Stomach smooth muscle (tissue), 2 donors: ENCODE results near the gene ROBO2.

Source experiments
- H3K27ac ChIP-seq: one replicate; pipeline ENCODE4 v1.7.0; 2013; ENCODE audit warnings: mild to moderate bottlenecking, low read length, inconsistent platforms
- H3K27me3 ChIP-seq, 2 donors: one replicate each; pipeline ENCODE4 v1.7.0; 2013; ENCODE audit warnings: low read length in 2 of 2; ENCODE audit not compliant: insufficient read depth in 2 of 2, control insufficient read depth in 1 of 2
- H3K36me3 ChIP-seq, 2 donors: one replicate each; pipeline ENCODE4 v1.7.0; 2013; ENCODE audit warnings: low read length in 2 of 2; ENCODE audit not compliant: control insufficient read depth in 2 of 2, insufficient read depth in 2 of 2
- H3K4me1 ChIP-seq: one replicate; pipeline ENCODE4 v1.7.0; 2013; ENCODE audit warnings: low read length; ENCODE audit not compliant: control insufficient read depth, insufficient read depth
- H3K4me3 ChIP-seq, 2 donors: one replicate each; pipeline ENCODE4 v1.7.0; 2013; ENCODE audit warnings: low read length in 2 of 2
- H3K9ac ChIP-seq, 2 donors: one replicate each; pipeline ENCODE4 v1.7.0; 2013; ENCODE audit warnings: low read length in 2 of 2, mild to moderate bottlenecking in 1 of 2
- H3K9me3 ChIP-seq, 2 donors: one replicate each; pipeline ENCODE4 v1.7.0; 2013; ENCODE audit warnings: low read length in 2 of 2; ENCODE audit not compliant: control insufficient read depth in 2 of 2
- donor health status: healthy.
- donor health status: Pancreatic carcinoma.

ROBO2 gene

DNA sequence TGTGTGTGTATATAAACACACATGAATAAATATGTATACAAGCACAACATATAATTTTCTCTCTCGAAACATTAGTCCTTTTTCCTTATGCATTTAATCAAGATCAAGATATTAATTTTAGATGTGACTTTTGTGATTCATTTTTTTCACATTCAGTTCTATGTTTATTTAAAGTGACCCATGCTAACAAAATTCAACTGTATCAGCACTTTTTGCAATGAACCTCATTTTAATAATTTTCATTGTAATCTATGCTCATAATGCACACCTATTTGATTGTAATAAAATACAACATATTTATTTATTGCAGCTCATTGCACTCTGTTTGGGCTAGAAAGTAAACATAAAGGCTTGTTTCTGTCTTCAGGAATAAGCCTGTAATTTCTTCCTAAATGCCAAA is 586.3 kb downstream of the ROBO2 start:
- no peaks in the 10 kb centered on the region for H3K27me3 ChIP-seq
- H3K27ac ChIP-seq: no peak overlapping the region
- no peaks in the 10 kb centered on the region for H3K9me3 ChIP-seq
- H3K4me1 ChIP-seq: no peaks in the 10 kb centered on the region
- H3K4me3 ChIP-seq: no peak overlapping the region
- no peak overlapping the region for H3K9ac ChIP-seq
- H3K36me3 ChIP-seq: no peaks in the 10 kb centered on the region

DNA sequence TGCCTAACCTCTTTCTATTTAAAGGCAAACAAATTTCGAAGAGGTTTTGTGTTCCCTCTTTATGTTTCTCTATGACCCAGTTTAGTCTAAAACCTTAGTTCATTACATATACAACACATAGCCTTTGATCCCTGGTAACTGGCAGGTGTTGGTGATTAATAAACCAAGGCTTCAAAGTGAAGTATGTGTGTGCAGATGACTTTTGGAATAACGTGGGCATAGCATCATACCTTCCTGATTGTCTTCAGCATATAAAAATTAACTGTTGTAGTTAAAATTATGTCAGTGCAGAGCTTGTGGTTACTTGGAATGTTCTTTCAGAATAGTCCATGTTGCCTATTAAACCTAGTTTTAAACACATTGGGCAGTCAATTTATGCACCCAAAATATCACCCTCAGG is 608.3 kb downstream of the ROBO2 start:
- H3K27ac ChIP-seq: no peak overlapping the region
- no peaks in the 10 kb centered on the region for H3K27me3 ChIP-seq
- H3K4me1 ChIP-seq: no peaks in the 10 kb centered on the region
- H3K9me3 ChIP-seq: no peaks in the 10 kb centered on the region
- no peaks in the 10 kb centered on the region for H3K36me3 ChIP-seq
- H3K9ac ChIP-seq: no peak overlapping the region
- H3K4me3 ChIP-seq: no peak overlapping the region

DNA sequence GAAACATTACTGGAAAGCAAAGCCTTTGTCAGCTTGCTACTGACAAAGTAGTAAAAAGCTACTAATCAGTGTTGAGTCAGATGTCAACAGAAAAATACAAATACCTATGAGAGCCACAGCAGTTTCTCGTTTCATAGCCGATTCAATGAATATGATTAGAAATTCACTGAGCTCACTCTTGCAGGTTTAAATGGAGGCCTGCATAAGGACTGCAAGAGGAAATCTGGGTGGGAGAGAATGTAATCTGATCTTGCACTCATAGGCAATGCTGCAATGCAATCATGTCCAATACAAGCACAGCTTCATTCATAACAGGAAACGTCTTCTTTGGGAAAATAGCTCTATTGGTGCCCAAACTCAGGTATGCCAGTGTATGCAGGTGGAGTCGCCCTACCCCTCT is 608.8 kb downstream of the ROBO2 start:
- no peaks in the 10 kb centered on the region for H3K27me3 ChIP-seq
- no peak overlapping the region for H3K9ac ChIP-seq
- H3K4me1 ChIP-seq: no peaks in the 10 kb centered on the region
- no peak overlapping the region for H3K27ac ChIP-seq
- no peaks in the 10 kb centered on the region for H3K36me3 ChIP-seq
- no peaks in the 10 kb centered on the region for H3K9me3 ChIP-seq
- no peak overlapping the region for H3K4me3 ChIP-seq

DNA sequence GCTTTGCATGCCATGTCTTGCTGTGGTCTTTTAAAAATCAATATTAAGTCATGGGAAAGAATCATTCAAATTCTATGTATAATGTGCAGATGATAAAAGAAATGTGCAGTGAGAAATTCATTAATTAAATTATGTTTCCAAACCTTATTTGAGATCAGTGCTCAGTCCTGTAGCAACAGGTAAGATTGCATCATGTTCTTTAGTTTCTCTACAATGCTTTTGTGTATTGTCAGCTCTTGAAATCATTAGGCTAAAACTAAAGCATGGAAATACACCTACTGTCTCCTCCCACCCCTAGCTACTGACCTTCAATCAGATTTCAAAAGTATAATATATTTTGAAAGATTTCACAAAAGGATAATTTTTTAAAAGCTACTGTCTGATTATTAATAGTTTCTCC is 612.7 kb downstream of the ROBO2 start:
- H3K9ac ChIP-seq: no peak overlapping the region
- H3K27ac ChIP-seq: no peak overlapping the region
- H3K4me1 ChIP-seq: no peaks in the 10 kb centered on the region
- no peaks in the 10 kb centered on the region for H3K36me3 ChIP-seq
- no peak overlapping the region for H3K4me3 ChIP-seq
- no peaks in the 10 kb centered on the region for H3K9me3 ChIP-seq
- no peaks in the 10 kb centered on the region for H3K27me3 ChIP-seq

DNA sequence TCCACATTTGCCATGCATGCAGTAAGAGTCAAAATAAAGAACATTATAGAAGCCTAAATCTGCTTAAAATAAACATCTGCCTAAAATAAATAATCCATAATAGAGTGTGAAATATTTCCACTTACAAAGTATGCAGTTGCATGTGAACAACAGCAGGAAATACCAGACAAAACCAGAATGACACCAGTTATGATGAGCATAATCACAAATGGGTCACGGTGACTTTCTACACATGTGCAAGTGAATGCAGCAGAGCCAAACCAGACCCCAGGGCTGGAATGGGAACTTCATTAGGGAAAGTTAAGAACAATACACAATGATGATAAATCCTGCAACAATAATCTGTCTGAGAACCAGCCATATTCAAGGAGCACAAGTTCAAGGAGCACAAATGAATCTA is 615.5 kb downstream of the ROBO2 start:
- H3K4me1 ChIP-seq: no peaks in the 10 kb centered on the region
- no peak overlapping the region for H3K4me3 ChIP-seq
- H3K27ac ChIP-seq: no peak overlapping the region
- H3K27me3 ChIP-seq: no peaks in the 10 kb centered on the region
- peaks cover 0 to 3% of the 10 kb centered on the region in 2 donors for H3K9me3 ChIP-seq
- no peaks in the 10 kb centered on the region for H3K36me3 ChIP-seq
- H3K9ac ChIP-seq: no peak overlapping the region

DNA sequence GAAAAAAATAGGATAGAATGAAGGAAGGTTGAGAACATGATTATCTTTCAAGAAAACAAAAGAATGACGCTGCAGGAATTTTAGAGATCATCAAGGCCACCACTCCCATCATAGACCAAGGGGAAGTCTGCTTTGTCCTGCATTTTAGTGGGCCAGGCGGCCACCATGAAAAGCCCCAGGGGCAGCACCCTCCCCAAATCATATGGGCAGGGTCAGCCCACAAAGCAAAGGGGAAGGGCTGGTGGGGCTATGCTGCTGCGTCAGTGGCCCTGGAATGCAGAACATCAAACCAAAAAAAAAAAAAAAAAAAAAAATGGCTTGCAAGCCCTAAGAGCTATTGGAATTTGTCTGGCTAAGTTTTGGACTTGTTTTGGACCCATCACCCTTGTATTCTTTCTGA is 620.8 kb downstream of the ROBO2 start:
- no peaks in the 10 kb centered on the region for H3K4me1 ChIP-seq
- no peaks in the 10 kb centered on the region for H3K27me3 ChIP-seq
- no peak overlapping the region for H3K4me3 ChIP-seq
- H3K27ac ChIP-seq: no peak overlapping the region
- no peaks in the 10 kb centered on the region for H3K36me3 ChIP-seq
- peaks cover 0 to 7% of the 10 kb centered on the region in 2 donors for H3K9me3 ChIP-seq
- H3K9ac ChIP-seq: no peak overlapping the region

DNA sequence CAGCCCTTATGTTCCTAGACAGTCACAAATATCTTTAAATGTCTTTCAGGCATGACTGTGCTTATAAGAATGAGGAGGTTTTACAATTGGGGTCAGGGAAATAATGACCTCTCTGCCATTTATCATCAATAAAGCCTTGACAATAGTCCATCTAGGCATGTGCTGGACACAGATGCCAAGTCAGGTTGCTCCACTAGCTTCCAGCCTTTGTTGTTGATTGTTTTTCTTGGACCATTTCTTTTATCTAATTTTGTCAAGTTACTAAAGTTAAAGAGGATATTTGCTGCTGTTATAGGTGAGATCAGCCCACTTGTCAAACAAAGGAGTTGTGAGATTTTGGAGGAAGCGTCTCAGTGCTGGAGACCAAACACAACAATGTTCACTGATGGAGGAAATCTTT is 628.0 kb downstream of the ROBO2 start:
- no peaks in the 10 kb centered on the region for H3K36me3 ChIP-seq
- H3K9me3 ChIP-seq: no peaks in the 10 kb centered on the region
- H3K4me3 ChIP-seq: no peak overlapping the region
- no peaks in the 10 kb centered on the region for H3K27me3 ChIP-seq
- no peak overlapping the region for H3K27ac ChIP-seq
- no peak overlapping the region for H3K9ac ChIP-seq
- no peaks in the 10 kb centered on the region for H3K4me1 ChIP-seq

DNA sequence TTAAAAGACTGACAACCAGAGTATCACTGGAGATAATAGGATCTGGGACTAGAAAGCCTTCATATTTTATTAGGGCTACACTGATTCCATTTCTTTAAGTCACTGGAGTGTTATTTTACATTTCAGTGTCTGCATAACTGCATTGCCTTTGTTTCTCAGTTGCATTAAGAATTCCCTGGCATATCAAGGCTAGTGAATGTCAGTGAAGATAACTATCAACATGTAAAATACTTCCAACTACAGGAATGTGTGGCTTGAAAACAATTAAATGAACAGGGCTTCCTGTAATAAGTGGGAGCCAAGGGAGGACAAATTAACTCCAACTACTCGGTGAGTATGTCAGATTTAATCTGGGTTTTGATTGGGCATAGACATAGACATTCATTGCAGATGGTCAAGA is 628.5 kb downstream of the ROBO2 start:
- Histone ChIP-seq H3K9me3 (no peaks in the 10 kb centered on the region), H3K9ac (no peak overlapping the region), H3K27me3 (no peaks in the 10 kb centered on the region), H3K27ac (no peak overlapping the region), H3K4me1 (no peaks in the 10 kb centered on the region), H3K4me3 (no peak overlapping the region), H3K36me3 (no peaks in the 10 kb centered on the region)

DNA sequence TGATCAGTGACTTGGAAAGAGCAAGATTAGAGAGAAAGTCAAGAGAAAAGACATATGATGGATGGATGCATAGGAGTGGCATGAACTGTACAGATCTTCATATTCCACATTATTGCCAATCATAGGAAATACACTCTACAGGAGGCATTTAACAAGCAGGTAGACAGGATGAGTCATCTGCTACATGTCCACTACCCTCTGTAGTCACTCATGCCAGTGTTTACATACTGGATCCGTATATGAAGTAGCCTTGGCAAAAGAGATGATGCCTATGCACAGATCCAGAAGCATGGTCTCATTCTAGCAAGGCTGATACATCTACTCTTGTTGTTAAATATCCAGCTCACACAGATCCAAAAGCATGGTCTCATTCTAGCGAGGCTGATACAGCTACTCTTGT is 632.1 kb downstream of the ROBO2 start:
- H3K9ac ChIP-seq: no peak overlapping the region

DNA sequence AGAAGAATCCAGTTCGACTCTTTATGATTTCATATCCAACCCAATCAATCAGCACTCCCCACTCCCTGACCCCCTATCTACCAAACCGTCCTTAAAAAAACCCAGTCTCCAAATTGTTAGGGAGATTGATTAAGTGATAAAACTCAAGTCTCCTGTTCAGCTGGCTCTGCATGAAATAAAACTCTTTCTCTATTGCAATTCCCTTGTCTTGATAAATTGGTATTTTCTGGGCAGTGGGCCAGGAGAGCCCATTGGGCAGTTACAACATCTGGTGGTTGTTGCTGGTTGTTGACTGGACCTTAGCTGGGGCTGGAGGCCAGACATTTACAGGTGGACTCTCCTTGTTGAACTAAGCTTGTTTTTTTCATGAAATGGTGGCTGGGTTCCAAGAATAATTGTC is 642.3 kb downstream of the ROBO2 start:
- Histone ChIP-seq H3K9ac (no peak overlapping the region), H3K9me3 (peaks cover 3 to 12% of the 10 kb centered on the region in 2 donors), H3K4me1 (no peaks in the 10 kb centered on the region), H3K36me3 (no peaks in the 10 kb centered on the region), H3K27ac (no peak overlapping the region), H3K27me3 (no peaks in the 10 kb centered on the region), H3K4me3 (no peak overlapping the region)

More for the DNA sequence above, 632.1 kb downstream of the ROBO2 start:
- Histone ChIP-seq H3K27me3 (no peaks in the 10 kb centered on the region), H3K27ac (no peak overlapping the region), H3K4me1 (no peaks in the 10 kb centered on the region), H3K36me3 (no peaks in the 10 kb centered on the region), H3K4me3 (no peak overlapping the region), H3K9me3 (no peaks in the 10 kb centered on the region)

DNA sequence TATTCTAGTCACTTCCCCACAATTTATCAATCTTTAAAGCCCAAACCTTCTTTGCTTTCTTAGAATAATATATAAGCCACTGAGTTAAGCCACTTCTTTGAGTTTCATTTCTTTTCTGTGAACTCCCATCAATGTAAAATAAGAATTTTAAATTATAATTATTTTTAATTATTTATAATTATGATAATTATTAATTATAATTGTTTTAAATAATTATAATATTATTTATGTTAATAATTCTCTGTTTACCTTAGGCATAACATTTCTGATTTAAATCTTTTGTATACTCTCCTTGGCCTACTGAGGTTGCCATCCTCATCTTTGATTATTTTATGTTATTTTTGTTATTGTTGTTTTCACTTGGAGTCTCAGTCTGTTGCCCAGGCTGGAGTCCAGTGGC is 644.2 kb downstream of the ROBO2 start:
- H3K4me3 ChIP-seq: no peak overlapping the region
- no peaks in the 10 kb centered on the region for H3K36me3 ChIP-seq
- peaks cover 3 to 12% of the 10 kb centered on the region in 2 donors for H3K9me3 ChIP-seq
- H3K27me3 ChIP-seq: no peaks in the 10 kb centered on the region
- no peaks in the 10 kb centered on the region for H3K4me1 ChIP-seq
- H3K27ac ChIP-seq: no peak overlapping the region
- no peak overlapping the region for H3K9ac ChIP-seq

DNA sequence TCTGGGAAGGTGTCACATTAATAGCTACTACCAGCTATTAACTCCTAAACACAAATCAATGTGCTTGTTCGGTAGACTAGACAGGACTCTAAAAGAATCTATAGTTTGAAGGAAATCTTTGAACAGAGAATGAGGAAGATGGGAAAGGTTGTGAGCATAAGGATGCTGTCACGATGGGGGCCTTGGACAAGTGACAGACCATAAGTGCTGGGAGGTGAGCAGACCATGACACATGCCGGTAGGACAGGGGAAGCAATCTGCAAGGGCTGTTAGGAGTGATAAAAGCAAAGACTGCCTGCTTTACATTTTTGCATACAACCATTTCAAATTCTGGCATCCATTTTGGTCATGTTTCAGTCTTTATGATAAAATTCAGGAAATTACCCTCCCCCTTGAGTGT is 645.8 kb downstream of the ROBO2 start:
- Histone ChIP-seq H3K36me3 (no peaks in the 10 kb centered on the region), H3K27me3 (no peaks in the 10 kb centered on the region), H3K9ac (no peak overlapping the region), H3K4me3 (no peak overlapping the region), H3K4me1 (no peaks in the 10 kb centered on the region), H3K27ac (no peak overlapping the region), H3K9me3 (peaks cover 3 to 12% of the 10 kb centered on the region in 2 donors)
